SK-N-SH (cell line): Measurements from ENCODE around the gene SFT2D1. TPM values are rescaled to one million over a fixed set of nuclear protein-coding genes. Genes with fewer than 3 reads are reported as not detected.

Experiments
- CTCF ChIA-PET: fragments of 300-600, 350-600 bp; formaldehyde crosslinking; extraction: SDS; loops from one replicate; lab custom pipeline; 2021; lab: Yijun Ruan, JAX
- POLR2A ChIA-PET: fragments of 350-600 bp; sonication (Branson Sonifier 250); formaldehyde crosslinking; extraction: SDS; loops from one replicate; lab custom pipeline; 2020; ENCODE audit warnings: antibody characterized with exemption, inconsistent platforms; lab: Yijun Ruan, JAX
- DNase-seq: peaks from one replicate; pipeline ENCODE4 v3.0.0; 2012
- H2AFZ ChIP-seq: fragments of 200-600 bp; sonication (generic); 2 replicates; pipeline ENCODE4 v1.8.1; 2016; ENCODE audit warnings: antibody characterized with exemption, mild to moderate bottlenecking, low read depth
- H3F3A ChIP-seq: fragments of 200-600 bp; sonication (generic); replicated peaks from 2 replicates; pipeline ENCODE3; 2016; ENCODE audit warnings: antibody characterized with exemption, mild to moderate bottlenecking; ENCODE audit not compliant: insufficient read depth
- H3K27ac ChIP-seq, 2 experiments: fragments of 200-500 bp in 1 of 2; fragments of 200-600 bp in 1 of 2; sonication (Bioruptor generic) in 1 of 2; sonication (generic), shearing (Covaris generic) in 1 of 2; 2 replicates each; pipeline versions ENCODE4 v1.5.1 to v1.6.1; 2014 to 2016; ENCODE audit warnings: low read depth in 2 of 2, inconsistent platforms in 1 of 2, low read length in 1 of 2, mild to moderate bottlenecking in 1 of 2, mixed read lengths in 1 of 2
- H3K27me3 ChIP-seq: fragments of 200-600 bp; sonication (generic), shearing (Covaris generic); 2 replicates; pipeline ENCODE4 v1.6.1; 2016; ENCODE audit warnings: mixed run types; ENCODE audit not compliant: insufficient read depth
- H3K36me3 ChIP-seq, 2 experiments: fragments of 200-500 bp in 1 of 2; fragments of 200-600 bp in 1 of 2; sonication (Bioruptor generic) in 1 of 2; sonication (generic) in 1 of 2; replicated peaks in 1 of 2; 2 replicates each; pipeline versions ENCODE3 to v1.5.1; 2014 to 2016; ENCODE audit warnings: low read length in 1 of 2, mild to moderate bottlenecking in 1 of 2; ENCODE audit not compliant: insufficient read depth in 2 of 2, control insufficient read depth in 1 of 2
- H3K4me1 ChIP-seq, 2 experiments: fragments of 200-500 bp in 1 of 2; fragments of 200-600 bp in 1 of 2; sonication (Bioruptor generic) in 1 of 2; sonication (generic), shearing (Covaris generic) in 1 of 2; 2 replicates each; pipeline versions ENCODE4 v1.5.1 to v1.6.1; 2014 to 2016; ENCODE audit warnings: low read depth in 1 of 2, low read length in 1 of 2, mixed run types in 1 of 2; ENCODE audit not compliant: insufficient read depth in 2 of 2, control insufficient read depth in 1 of 2
- H3K4me2 ChIP-seq: fragments of 200-600 bp; sonication (generic), shearing (Covaris generic); 2 replicates; pipeline ENCODE4 v1.6.1; 2017; ENCODE audit warnings: mixed run types
- H3K4me3 ChIP-seq, 2 experiments: fragments of 200-500 bp in 1 of 2; fragments of 200-600 bp in 1 of 2; sonication (Bioruptor generic) in 1 of 2; sonication (generic), shearing (Covaris generic) in 1 of 2; 2 replicates each; pipeline versions ENCODE4 v1.5.1 to v1.8.1; 2014 to 2016; ENCODE audit warnings: low read depth in 2 of 2, inconsistent platforms in 1 of 2, low read length in 1 of 2, mild to moderate bottlenecking in 1 of 2, mixed read lengths in 1 of 2, moderate library complexity in 1 of 2
- H3K79me2 ChIP-seq: fragments of 200-600 bp; sonication (generic); 2 replicates; pipeline ENCODE4 v1.8.1; 2017; ENCODE audit warnings: mild to moderate bottlenecking; ENCODE audit not compliant: insufficient read depth
- H3K9ac ChIP-seq: fragments of 200-600 bp; sonication (generic); 2 replicates; pipeline ENCODE4 v1.6.1; 2017; ENCODE audit warnings: mixed run types
- H3K9me2 ChIP-seq: fragments of 200-600 bp; sonication (generic); 2 replicates; pipeline ENCODE4 v1.6.1; 2017; ENCODE audit warnings: mixed run types
- H3K9me3 ChIP-seq: fragments of 200-600 bp; sonication (generic); 2 replicates; pipeline ENCODE4 v1.6.1; 2017; ENCODE audit warnings: mixed run types, mild to moderate bottlenecking, moderate library complexity
- H4K20me1 ChIP-seq: fragments of 200-600 bp; sonication (generic); 2 replicates; pipeline ENCODE4 v1.6.1; 2017; ENCODE audit warnings: mild to moderate bottlenecking, mixed run types; ENCODE audit not compliant: insufficient read depth
- CHD2 ChIP-seq: fragments of 150-350 bp; IDR thresholded peaks from 2 replicates; pipeline ENCODE4 v1.6.1; 2018; ENCODE audit warnings: low read length; ENCODE audit not compliant: partially characterized antibody
- EZH2phosphoT487 ChIP-seq: fragments of 200-600 bp; sonication (generic); IDR thresholded peaks from 2 replicates; pipeline ENCODE4 v1.6.1; 2017; ENCODE audit warnings: low read depth, mixed run types, mild to moderate bottlenecking, antibody characterized with exemption, moderate library complexity, borderline replicate concordance
- FOXJ3 ChIP-seq: sonication (generic); formaldehyde crosslinking; IDR thresholded peaks from 2 replicates; pipeline ENCODE4 v1.5.1; 2020; ENCODE audit warnings: mild to moderate bottlenecking, missing genetic modification reagents
- GABPA ChIP-seq: IDR thresholded peaks from 2 replicates; pipeline ENCODE4 v1.4.0; 2012; ENCODE audit warnings: low read depth, mild to moderate bottlenecking
- JUND ChIP-seq: IDR thresholded peaks from 2 replicates; pipeline ENCODE4 v1.4.0; 2012
- MEF2A ChIP-seq: IDR thresholded peaks from 2 replicates; pipeline ENCODE4 v1.4.0; 2012; ENCODE audit warnings: low read depth, borderline replicate concordance
- NRF1 ChIP-seq: IDR thresholded peaks from 2 replicates; pipeline ENCODE4 v1.6.1; 2012; ENCODE audit warnings: low read depth, mild to moderate bottlenecking, low read length
- RXRA ChIP-seq: IDR thresholded peaks from 2 replicates; pipeline ENCODE4 v1.4.0; 2012; ENCODE audit warnings: low read depth, mild to moderate bottlenecking, borderline replicate concordance
- TAF1 ChIP-seq: IDR thresholded peaks from 2 replicates; pipeline ENCODE4 v1.6.1; 2012; ENCODE audit warnings: low read depth, mild to moderate bottlenecking, low read length, moderate library complexity, borderline replicate concordance
- WGBS: methylation state at CpG from one replicate; pipeline ENCODE4 v1.1.6; 2017; ENCODE audit warnings: low lambda C conversion rate; 5-methylcytosine and 5-hydroxymethylcytosine counted together
- polyA plus RNA-seq, 3 experiments: library from polyadenylated mRNA; depleted of rRNA; stranded (reverse); fragments of >200 nt; gene quantifications; 2 replicates each; pipeline ENCODE4 v1.2.3, GENCODE V29; 2012
- TF ChIP-seq, protein P1 (sequence below): IDR thresholded peaks from 2 replicates; pipeline ENCODE4 v1.4.0; 2012; ENCODE audit warnings: low read depth, borderline replicate concordance
- TF ChIP-seq, protein P2 (sequence below): IDR thresholded peaks from 2 replicates; pipeline ENCODE4 v1.4.0; 2012; ENCODE audit warnings: low read depth
- TF ChIP-seq, protein P3 (sequence below): fragments of 150-350 bp; IDR thresholded peaks from 2 replicates; pipeline ENCODE4 v1.6.1; 2016; ENCODE audit warnings: mild to moderate bottlenecking, low read depth, low read length

Gene SFT2D1
- polyA plus RNA-seq, 1 of the 3 experiments (the other 2 are of a cell fraction) = 131 TPM

DNA sequence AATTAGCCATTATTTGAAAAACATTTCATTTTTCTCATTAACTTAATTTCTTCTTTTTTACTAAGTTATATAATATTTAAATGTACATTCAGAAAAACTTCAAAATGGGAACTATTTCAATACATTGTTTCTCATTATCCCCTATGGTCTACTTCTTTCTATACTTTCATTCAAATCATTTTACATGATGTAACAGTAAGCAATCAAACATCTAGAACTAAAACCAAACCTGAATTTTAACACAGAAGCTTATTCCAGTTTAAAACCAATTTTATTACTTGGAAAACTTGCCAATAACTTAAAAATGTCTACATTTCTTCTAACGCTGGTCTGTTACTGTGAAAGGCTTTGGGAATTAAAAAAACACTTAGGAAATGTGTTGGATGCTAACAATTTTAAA, 29.5 kb downstream of the SFT2D1 start (continued):
- TF ChIP-seq, protein P1, sequence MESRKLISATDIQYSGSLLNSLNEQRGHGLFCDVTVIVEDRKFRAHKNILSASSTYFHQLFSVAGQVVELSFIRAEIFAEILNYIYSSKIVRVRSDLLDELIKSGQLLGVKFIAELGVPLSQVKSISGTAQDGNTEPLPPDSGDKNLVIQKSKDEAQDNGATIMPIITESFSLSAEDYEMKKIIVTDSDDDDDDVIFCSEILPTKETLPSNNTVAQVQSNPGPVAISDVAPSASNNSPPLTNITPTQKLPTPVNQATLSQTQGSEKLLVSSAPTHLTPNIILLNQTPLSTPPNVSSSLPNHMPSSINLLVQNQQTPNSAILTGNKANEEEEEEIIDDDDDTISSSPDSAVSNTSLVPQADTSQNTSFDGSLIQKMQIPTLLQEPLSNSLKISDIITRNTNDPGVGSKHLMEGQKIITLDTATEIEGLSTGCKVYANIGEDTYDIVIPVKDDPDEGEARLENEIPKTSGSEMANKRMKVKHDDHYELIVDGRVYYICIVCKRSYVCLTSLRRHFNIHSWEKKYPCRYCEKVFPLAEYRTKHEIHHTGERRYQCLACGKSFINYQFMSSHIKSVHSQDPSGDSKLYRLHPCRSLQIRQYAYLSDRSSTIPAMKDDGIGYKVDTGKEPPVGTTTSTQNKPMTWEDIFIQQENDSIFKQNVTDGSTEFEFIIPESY = no peak
- TF ChIP-seq GABPA (no peak), JUND (no peak), TAF1 (no peak)

DNA sequence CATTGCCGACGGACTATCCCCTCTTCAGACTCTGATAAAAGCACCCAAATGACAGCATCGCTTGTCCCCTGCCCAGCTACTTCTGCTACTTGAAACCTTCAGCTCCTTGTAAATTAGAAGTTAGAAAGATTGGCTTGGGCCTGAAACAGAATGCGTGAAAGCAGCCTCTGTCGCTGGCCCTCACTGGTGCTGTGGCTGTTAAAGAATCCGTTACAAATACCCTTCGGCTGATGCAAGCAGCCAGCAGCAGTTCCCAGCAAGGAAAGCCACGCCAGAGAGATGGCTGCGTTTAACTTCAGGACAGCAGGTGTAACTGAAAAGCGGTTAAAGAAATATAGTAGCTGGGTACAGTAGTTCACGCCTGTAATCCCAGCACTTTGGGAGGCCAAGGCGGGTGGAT, 31.7 kb downstream of the SFT2D1 start:
- 88% methylated on average over 9 of the region's 12 CpGs for WGBS
- no peak overlapping the region for H3K27ac ChIP-seq
- no peak for DNase-seq
- peaks cover 32% of the 10 kb centered on the region for H3K27me3 ChIP-seq
- no peaks in the 10 kb centered on the region for H3K36me3 ChIP-seq
- H3F3A ChIP-seq = no peaks in the 10 kb centered on the region
- POLR2A ChIA-PET = no interaction called here
- H3K4me3 ChIP-seq = no peak overlapping the region
- no peaks in the 10 kb centered on the region for H3K9me3 ChIP-seq
- no peaks in the 10 kb centered on the region for H3K9me2 ChIP-seq
- CTCF ChIA-PET = interaction anchor here (0.9 to 1.9 kb wide), 5 partner anchors 8 to 464 kb away, joined by 3 to 5 read pairs (median 3); no protein-coding TSS in a partner anchor
- H3K9ac ChIP-seq = no peak overlapping the region
- TF ChIP-seq CHD2 = no peak
- TF ChIP-seq, protein P1 = no peak
- TF ChIP-seq FOXJ3 (CRISPR knock-in tag) = no peak
- TF ChIP-seq RXRA = no peak
- no peak for TF ChIP-seq EZH2phosphoT487
- TF ChIP-seq, protein P2, sequence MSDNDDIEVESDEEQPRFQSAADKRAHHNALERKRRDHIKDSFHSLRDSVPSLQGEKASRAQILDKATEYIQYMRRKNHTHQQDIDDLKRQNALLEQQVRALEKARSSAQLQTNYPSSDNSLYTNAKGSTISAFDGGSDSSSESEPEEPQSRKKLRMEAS = no peak
- TF ChIP-seq MEF2A = no peak
- no peak for TF ChIP-seq NRF1
- TF ChIP-seq, protein P3, sequence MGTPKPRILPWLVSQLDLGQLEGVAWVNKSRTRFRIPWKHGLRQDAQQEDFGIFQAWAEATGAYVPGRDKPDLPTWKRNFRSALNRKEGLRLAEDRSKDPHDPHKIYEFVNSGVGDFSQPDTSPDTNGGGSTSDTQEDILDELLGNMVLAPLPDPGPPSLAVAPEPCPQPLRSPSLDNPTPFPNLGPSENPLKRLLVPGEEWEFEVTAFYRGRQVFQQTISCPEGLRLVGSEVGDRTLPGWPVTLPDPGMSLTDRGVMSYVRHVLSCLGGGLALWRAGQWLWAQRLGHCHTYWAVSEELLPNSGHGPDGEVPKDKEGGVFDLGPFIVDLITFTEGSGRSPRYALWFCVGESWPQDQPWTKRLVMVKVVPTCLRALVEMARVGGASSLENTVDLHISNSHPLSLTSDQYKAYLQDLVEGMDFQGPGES = no peak
- H3K4me1 ChIP-seq = peaks cover 0 to 13% of the 10 kb centered on the region in 2 experiments; a peak in 1 of 4 replicates
- H4K20me1 ChIP-seq = no peaks in the 10 kb centered on the region
- H2AFZ ChIP-seq = no peak overlapping the region
- H3K4me2 ChIP-seq = no peak overlapping the region
- H3K79me2 ChIP-seq = no peaks in the 10 kb centered on the region
